Gastrocnemius medialis (tissue), 4 donors: ENCODE data around the gene ADAM22. TPM values are rescaled to one million over a fixed set of nuclear protein-coding genes. Genes with fewer than 3 reads are reported as not detected.

Source experiments
- ATAC-seq, 2 donors: fragments of 150-250 bp; one replicate each; pipeline ENCODE4 v1.9.1; 2016
- DNase-seq, 2 donors: peaks; one replicate each; pipeline ENCODE4 v3.0.0-alpha.2; 2019
- H3K27ac ChIP-seq, 4 donors: fragments of 200-600 bp; sonication (generic); 1 replicate in 1 of 4; 2 replicates in 3 of 4; pipeline ENCODE4 v1.5.1; 2016 to 2018; ENCODE audit warnings: mild to moderate bottlenecking in 2 of 4, moderate library complexity in 1 of 4
- H3K27me3 ChIP-seq, 3 donors: fragments of 200-600 bp; sonication (generic) in 2 of 3; 1 replicate in 1 of 3; 2 replicates in 2 of 3; pipeline versions ENCODE4 v1.5.1 to v1.6.0; 2016 to 2019; ENCODE audit warnings: mild to moderate bottlenecking in 1 of 3, moderate library complexity in 1 of 3
- H3K36me3 ChIP-seq, 2 donors: fragments of 200-600 bp; sonication (generic) in 1 of 2; one replicate each; pipeline ENCODE4 v1.5.1; 2017 to 2018
- H3K4me1 ChIP-seq, 2 donors: fragments of 200-600 bp; sonication (generic) in 1 of 2; one replicate each; pipeline ENCODE4 v1.5.1; 2016 to 2017; ENCODE audit warnings: mild to moderate bottlenecking in 2 of 2
- H3K4me3 ChIP-seq, 4 donors: fragments of 200-600 bp; sonication (generic) in 3 of 4; 1 replicate in 1 of 4; 2 replicates in 3 of 4; pipeline ENCODE4 v1.5.1; 2016 to 2019; ENCODE audit warnings: mild to moderate bottlenecking in 2 of 4
- H3K9me3 ChIP-seq, 3 donors: fragments of 200-600 bp; sonication (generic) in 2 of 3; 1 replicate in 1 of 3; 2 replicates in 2 of 3; pipeline ENCODE4 v1.5.1; 2016 to 2019
- CTCF ChIP-seq, 5 experiments: fragments of 450-650 bp in 3 of 5; fragments of 200-600 bp in 2 of 5; sonication (generic) in 2 of 5; IDR thresholded peaks in 4 of 5; conservative IDR thresholded peaks in 1 of 5; 1 replicate in 4 of 5; 2 replicates in 1 of 5; pipeline ENCODE4 v1.5.1; 2016 to 2019; ENCODE audit warnings: antibody characterized with exemption in 5 of 5, mild to moderate bottlenecking in 3 of 5, moderate library complexity in 3 of 5
- POLR2A ChIP-seq, 2 donors: fragments of 450-650 bp; IDR thresholded peaks; one replicate each; pipeline ENCODE4 v1.6.1; 2017; ENCODE audit warnings: antibody characterized with exemption in 2 of 2, mild to moderate bottlenecking in 2 of 2, moderate library complexity in 2 of 2
- in situ Hi-C, 4 donors: fragments of 200-750 bp; cut with MboI; loops; one replicate each; pipeline versions ENCODE4 v1.15.0 to v1.8.0; 2017; ENCODE audit warnings: low sequenced_read_pairs in 4 of 4
- intact Hi-C: fragments of 100-400 bp; cut with DNase I; formaldehyde crosslinking; loops from one replicate; pipeline ENCODE4 v1.15.1; 2023; ENCODE audit warnings: low total_unique reads
- total RNA-seq, 4 donors: library from RNA; depleted of rRNA; stranded (reverse); fragments of >200 nt; gene quantifications; one replicate each; pipeline versions ENCODE4 v1.1.0 to v1.2.3, GENCODE V29; 2016

ADAM22 gene
- total RNA-seq, 4 donors from 2014 or later = 0.07 to 0.31 (median 0.14) TPM

GRCh38 chr7:88146616-88147015 is 212.6 kb downstream of the ADAM22 start:
- Histone ChIP-seq H3K36me3 (no peaks in the 10 kb centered on the region), H3K4me3 (no peak overlapping the region), H3K4me1 (no peaks in the 10 kb centered on the region), H3K27me3 (no peaks in the 10 kb centered on the region), H3K27ac (no peak overlapping the region), H3K9me3 (no peaks in the 10 kb centered on the region)
- no peak for ATAC-seq
- intact Hi-C loops (no loop called here), in situ Hi-C loops (no loop called here)
- DNase-seq = no peak
- TF ChIP-seq CTCF (IDR thresholded peaks at IDR 0.05 in 4 of 5, conservative IDR thresholded peaks at IDR 0.05 in 1 of 5) = no peak
- no peak for TF ChIP-seq POLR2A (IDR thresholded peaks at IDR 0.05)

- Histone ChIP-seq H3K27me3 (no peaks in the 10 kb centered on the region), H3K27ac (no peak overlapping the region), H3K9me3 (no peaks in the 10 kb centered on the region), H3K4me1 (no peaks in the 10 kb centered on the region), H3K4me3 (no peak overlapping the region), H3K36me3 (no peaks in the 10 kb centered on the region)
- ATAC-seq (no peak), DNase-seq (no peak)
- TF ChIP-seq POLR2A (IDR thresholded peaks at IDR 0.05) (no peak), CTCF (IDR thresholded peaks at IDR 0.05 in 4 of 5, conservative IDR thresholded peaks at IDR 0.05 in 1 of 5) (no peak)
- in situ Hi-C loops = no loop called here
- intact Hi-C loops = no loop called here
Measured at GRCh38 chr7:88147341-88147740, 213.3 kb downstream of the ADAM22 start.

DNA sequence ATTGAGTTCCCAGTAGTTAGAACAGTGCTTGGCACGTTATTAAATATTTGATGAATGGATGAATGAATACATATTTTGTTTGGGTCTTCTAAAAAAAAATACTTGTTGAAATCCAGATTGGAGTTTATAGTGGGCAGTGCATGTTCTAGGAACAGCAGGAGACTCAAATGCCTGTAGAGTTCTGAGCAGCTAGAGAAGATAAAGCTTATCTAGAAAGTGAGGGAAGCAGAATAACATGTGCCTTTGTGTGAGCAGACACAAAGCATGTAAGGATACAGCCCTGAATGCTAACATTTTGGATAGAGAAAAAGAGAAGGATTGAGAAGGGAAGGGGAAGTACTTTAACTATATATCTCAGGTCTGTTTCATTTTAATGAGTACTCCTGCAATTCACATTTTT is 213.9 kb downstream of the ADAM22 start:
- Histone ChIP-seq H3K9me3 (no peaks in the 10 kb centered on the region), H3K4me3 (no peak overlapping the region), H3K27me3 (no peaks in the 10 kb centered on the region), H3K27ac (no peak overlapping the region), H3K4me1 (no peaks in the 10 kb centered on the region), H3K36me3 (no peaks in the 10 kb centered on the region)
- in situ Hi-C loops (no loop called here), intact Hi-C loops (no loop called here)
- DNase-seq (no peak), ATAC-seq (no peak)
- TF ChIP-seq CTCF (IDR thresholded peaks at IDR 0.05 in 4 of 5, conservative IDR thresholded peaks at IDR 0.05 in 1 of 5) = no peak
- TF ChIP-seq POLR2A (IDR thresholded peaks at IDR 0.05) = no peak

GRCh38 chr7:88150033-88150432 is 216.0 kb downstream of the ADAM22 start:
- Histone ChIP-seq H3K4me1 (no peaks in the 10 kb centered on the region), H3K9me3 (no peaks in the 10 kb centered on the region), H3K27ac (no peak overlapping the region), H3K27me3 (no peaks in the 10 kb centered on the region), H3K4me3 (no peak overlapping the region), H3K36me3 (no peaks in the 10 kb centered on the region)
- ATAC-seq (no peak), DNase-seq (no peak)
- intact Hi-C loops (no loop called here), in situ Hi-C loops (no loop called here)
- no peak for TF ChIP-seq CTCF (IDR thresholded peaks at IDR 0.05 in 4 of 5, conservative IDR thresholded peaks at IDR 0.05 in 1 of 5)
- no peak for TF ChIP-seq POLR2A (IDR thresholded peaks at IDR 0.05)

GRCh38 chr7:88151119-88151790 is 217.2 kb downstream of the ADAM22 start:
- Histone ChIP-seq H3K27ac (no peak overlapping the region), H3K4me1 (no peaks in the 10 kb centered on the region), H3K9me3 (no peaks in the 10 kb centered on the region), H3K27me3 (no peaks in the 10 kb centered on the region), H3K36me3 (no peaks in the 10 kb centered on the region), H3K4me3 (no peak overlapping the region)
- ATAC-seq = no peak
- intact Hi-C loops (no loop called here), in situ Hi-C loops (no loop called here)
- DNase-seq = no peak
- TF ChIP-seq CTCF (IDR thresholded peaks at IDR 0.05 in 4 of 5, conservative IDR thresholded peaks at IDR 0.05 in 1 of 5) = no peak
- no peak for TF ChIP-seq POLR2A (IDR thresholded peaks at IDR 0.05)
